HAP-1 (cell line): ENCODE results near the gene AMDHD1.

ENCODE experiments used
- DNase-seq, 2 experiments: peaks; one replicate each; pipeline ENCODE4 v3.0.0-alpha.2; 2016 to 2020; ENCODE audit warnings: low spot score in 2 of 2
- H3K27me3 ChIP-seq: fragments of 250-450 bp; sonication (Bioruptor Pico); 2 replicates; pipeline ENCODE4 v1.5.1; 2020; ENCODE audit warnings: low read depth, mild to moderate bottlenecking, moderate library complexity
- H3K36me3 ChIP-seq: fragments of 250-450 bp; sonication (Bioruptor Pico); replicated peaks from 2 replicates; pipeline ENCODE4 v1.5.1; 2020; ENCODE audit warnings: mild to moderate bottlenecking
- H3K4me1 ChIP-seq: fragments of 250-450 bp; sonication (Bioruptor Pico); 2 replicates; pipeline ENCODE4 v1.5.1; 2020; ENCODE audit warnings: mild to moderate bottlenecking
- H3K4me3 ChIP-seq: fragments of 250-450 bp; sonication (Bioruptor Pico); 2 replicates; pipeline ENCODE4 v1.5.1; 2020; ENCODE audit warnings: mild to moderate bottlenecking, moderate library complexity
- H3K9me3 ChIP-seq: fragments of 250-450 bp; sonication (Bioruptor Pico); 2 replicates; pipeline ENCODE4 v1.5.1; 2020; ENCODE audit warnings: mild to moderate bottlenecking, moderate library complexity
- in situ Hi-C: fragments of 300-500 bp; cut with MboI; formaldehyde crosslinking; loops from 3 replicates; pipeline ENCODE4 v1.14.3; 2020; ENCODE audit warnings: low sequenced_read_pairs, inconsistent platforms, mixed read lengths

The AMDHD1 gene, protein sequence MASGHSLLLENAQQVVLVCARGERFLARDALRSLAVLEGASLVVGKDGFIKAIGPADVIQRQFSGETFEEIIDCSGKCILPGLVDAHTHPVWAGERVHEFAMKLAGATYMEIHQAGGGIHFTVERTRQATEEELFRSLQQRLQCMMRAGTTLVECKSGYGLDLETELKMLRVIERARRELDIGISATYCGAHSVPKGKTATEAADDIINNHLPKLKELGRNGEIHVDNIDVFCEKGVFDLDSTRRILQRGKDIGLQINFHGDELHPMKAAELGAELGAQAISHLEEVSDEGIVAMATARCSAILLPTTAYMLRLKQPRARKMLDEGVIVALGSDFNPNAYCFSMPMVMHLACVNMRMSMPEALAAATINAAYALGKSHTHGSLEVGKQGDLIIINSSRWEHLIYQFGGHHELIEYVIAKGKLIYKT

DNA sequence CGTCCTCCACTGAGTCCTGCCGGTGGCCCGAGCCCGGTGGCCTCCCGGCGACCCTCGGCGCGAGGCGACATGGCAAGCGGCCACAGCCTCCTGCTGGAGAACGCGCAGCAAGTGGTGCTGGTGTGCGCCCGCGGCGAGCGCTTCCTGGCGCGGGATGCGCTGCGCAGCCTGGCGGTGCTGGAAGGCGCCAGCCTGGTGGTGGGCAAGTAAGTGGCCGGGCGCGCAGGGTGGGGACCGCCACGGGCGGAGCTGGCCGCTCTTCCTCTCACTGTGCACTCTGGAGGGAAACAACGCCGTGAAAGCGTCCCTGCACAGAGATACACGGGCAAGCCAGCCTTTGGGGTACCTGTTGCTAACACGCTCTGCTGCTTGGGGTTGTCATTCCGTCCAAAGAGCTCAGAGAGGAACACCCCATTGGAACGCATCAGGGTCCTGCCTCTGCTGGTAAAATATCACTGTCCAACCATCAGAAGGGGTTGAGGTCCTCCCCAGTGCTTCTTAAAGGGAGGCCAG, at the start of gene AMDHD1:
Gene AMDHD1 (plus strand): TSS at position 2 of the 513 bp plus-strand sequence. CDS start 68 bp downstream, at position 70.
- peak; percentile 28 to 67 for DNase-seq
- Histone ChIP-seq H3K4me3 (peak within 1 kb of the TSS; percentile 58), H3K4me1 (peaks cover 8% of the 10 kb centered on the region; the same call in 1 of the 2 replicates), H3K9me3 (no peaks in the 10 kb centered on the region), H3K27me3 (peaks cover 24% of the 10 kb centered on the region), H3K36me3 (no peaks in the 10 kb centered on the region)
- in situ Hi-C loops, result no loop called here

DNA sequence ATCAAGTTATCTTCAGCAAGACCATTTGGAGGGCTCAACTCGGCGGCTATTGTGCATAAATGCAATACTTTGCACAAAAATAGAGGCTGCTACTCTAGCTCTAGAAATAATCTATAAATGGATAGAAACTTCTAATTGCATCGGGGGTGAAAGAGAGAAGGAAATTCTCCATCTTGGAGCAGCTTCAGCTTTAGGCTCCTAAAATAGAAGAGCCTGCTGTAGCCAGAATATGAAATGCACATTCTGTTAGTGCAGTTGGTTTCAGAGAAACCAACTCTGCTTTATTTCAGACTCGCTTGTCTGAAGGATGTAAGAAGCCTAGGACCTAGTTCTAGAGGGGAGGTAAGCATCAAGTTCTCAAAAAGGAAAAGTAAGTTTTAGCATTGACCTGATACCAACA, 46.3 kb upstream of the AMDHD1 start:
- no peaks in the 10 kb centered on the region for H3K36me3 ChIP-seq
- DNase-seq, result no peak
- in situ Hi-C loops, result no loop called here
- 0 out of 2 replicates have a peak, but pooled peaks cover 4% of the 10 kb centered on the region for H3K9me3 ChIP-seq
- peaks cover 4% of the 10 kb centered on the region for H3K27me3 ChIP-seq
- no peaks in the 10 kb centered on the region for H3K4me1 ChIP-seq
- H3K4me3 ChIP-seq, result no peak overlapping the region

DNA sequence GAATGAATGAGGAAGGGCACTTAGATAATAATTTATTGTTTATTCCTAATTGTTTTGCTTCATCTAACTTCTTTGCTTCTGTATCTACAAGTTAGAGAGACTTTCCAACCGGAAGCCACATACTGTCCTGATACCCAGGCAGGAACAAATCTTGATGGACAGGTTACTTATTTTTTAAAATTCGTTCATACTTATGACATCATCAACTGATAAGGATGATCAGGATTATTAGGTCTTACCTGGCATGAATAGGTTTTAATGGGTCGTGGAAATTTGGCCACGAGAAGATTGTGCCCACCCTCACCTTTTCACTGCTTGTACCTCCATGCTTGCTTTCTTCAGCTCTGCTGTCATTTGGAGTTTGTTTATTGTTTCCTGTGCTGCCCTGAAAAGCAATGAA, 45.0 kb upstream of the AMDHD1 start:
- 0 out of 2 replicates have a peak, but pooled peaks cover 4% of the 10 kb centered on the region for H3K9me3 ChIP-seq
- no peaks in the 10 kb centered on the region for H3K4me1 ChIP-seq
- H3K36me3 ChIP-seq, result no peaks in the 10 kb centered on the region
- no peak for DNase-seq
- no peak overlapping the region for H3K4me3 ChIP-seq
- in situ Hi-C loops, result no loop called here
- peaks cover 7% of the 10 kb centered on the region for H3K27me3 ChIP-seq

DNA sequence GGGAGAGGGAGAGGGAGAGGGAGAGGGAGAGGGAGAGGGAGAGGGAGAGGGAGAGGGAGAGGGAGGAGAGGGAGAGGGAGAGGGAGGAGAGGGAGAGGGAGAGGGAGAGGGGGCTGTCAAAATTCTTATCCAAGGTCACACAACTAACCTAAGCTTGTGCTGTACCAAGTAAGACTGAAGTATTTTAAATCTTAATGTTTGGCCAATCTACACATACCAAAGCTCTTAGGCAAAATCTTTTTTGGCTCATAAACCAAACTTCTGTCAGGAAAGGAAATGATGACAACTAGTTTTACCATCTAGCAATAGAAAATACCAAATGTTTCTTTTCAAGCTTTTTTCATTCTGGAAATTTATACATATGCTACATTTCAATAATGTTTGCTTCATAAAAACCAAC, 34.6 kb upstream of the AMDHD1 start:
- no peak overlapping the region for H3K4me3 ChIP-seq
- H3K4me1 ChIP-seq, result no peaks in the 10 kb centered on the region
- in situ Hi-C loops, result no loop called here
- peaks cover 7% of the 10 kb centered on the region for H3K27me3 ChIP-seq
- DNase-seq, result no peak
- H3K36me3 ChIP-seq, result no peaks in the 10 kb centered on the region
- no peaks in the 10 kb centered on the region for H3K9me3 ChIP-seq

DNA sequence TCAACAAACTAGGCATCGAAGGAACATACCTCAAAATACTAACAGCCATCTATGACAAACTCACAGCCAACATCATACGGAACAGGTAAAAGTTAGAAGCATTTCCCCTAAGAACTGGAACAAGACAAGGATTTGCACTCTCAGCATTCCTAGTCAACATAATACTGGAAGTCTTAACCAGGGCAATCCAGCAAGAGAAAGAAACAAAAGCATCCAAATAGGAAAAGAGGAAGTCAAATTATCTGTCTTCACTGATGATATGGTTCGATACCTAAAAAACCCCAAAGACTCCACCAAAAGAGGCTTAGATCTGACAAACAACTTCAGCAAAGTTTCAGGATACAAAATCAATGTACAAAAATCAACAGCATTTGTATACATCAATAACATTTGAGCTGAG, 33.3 kb upstream of the AMDHD1 start:
- H3K9me3 ChIP-seq, result no peaks in the 10 kb centered on the region
- peaks cover 17% of the 10 kb centered on the region for H3K27me3 ChIP-seq
- no peak for DNase-seq
- H3K4me1 ChIP-seq, result no peaks in the 10 kb centered on the region
- no peak overlapping the region for H3K4me3 ChIP-seq
- no peaks in the 10 kb centered on the region for H3K36me3 ChIP-seq
- in situ Hi-C loops, result no loop called here

DNA sequence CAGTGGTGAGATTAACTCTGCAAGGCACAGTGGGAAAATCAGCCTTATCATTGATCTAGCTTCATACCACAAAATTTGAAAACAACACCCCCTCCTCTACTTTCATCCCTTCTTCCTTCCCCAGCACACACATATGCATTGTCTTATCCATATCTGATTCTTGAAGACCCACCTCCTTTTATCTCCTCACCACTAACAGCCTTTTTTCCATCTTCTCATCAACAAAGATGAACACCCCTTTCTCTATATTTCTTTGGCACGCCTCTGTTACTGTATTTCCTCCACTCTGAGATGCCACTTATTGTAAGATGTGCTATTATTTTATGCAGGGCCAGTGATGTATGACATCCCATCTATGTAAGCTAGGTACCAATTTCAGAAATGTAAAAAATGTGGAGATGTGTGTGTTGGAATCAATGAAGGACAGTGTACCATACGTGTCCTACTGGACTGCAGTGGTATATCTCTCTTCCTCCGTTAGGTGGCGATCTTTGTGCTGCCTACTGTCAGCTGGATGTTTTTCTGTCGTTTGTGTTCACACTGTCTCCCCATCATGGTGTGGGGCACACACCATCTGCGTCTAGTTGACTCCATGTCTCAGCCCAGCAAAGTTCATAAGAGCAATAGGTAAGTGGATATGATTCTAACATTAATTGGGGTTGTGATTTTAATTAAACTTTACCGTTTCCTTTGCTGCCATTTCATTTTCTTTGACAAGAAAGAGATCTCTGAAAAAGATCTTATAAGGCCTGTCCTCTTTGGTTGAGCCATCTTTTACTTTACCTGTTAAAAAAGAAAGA, 24.7 kb upstream of the AMDHD1 start:
- H3K4me1 ChIP-seq, result no peaks in the 10 kb centered on the region
- H3K9me3 ChIP-seq, result no peaks in the 10 kb centered on the region
- H3K4me3 ChIP-seq, result no peak overlapping the region
- H3K36me3 ChIP-seq, result no peaks in the 10 kb centered on the region
- peak; percentile 54 to 58 for DNase-seq
- in situ Hi-C loops, result loop anchor here (5.0 kb wide), 1 partner anchor 59 kb away; no protein-coding TSS in a partner anchor
- H3K27me3 ChIP-seq, result peaks cover 41% of the 10 kb centered on the region

DNA sequence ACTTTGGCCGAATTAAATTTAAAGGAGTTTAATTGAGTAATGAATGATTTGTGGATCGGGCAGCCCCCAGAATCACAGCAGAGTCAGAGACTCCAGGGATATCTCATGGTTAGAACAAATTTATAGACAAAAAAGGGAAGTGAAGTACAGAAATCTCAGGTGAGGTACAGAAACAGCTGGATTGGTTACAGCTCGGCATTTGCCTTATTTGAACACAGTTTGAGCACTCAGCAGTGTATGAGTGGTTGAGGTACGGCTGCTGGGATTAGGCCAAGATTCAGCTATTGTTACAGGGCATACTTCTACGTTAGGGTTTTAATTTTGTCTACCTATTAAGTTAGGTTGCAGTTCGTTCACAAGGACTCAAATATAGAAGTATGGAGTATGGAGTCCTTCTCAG, 24.0 kb upstream of the AMDHD1 start:
- Histone ChIP-seq H3K36me3 (no peaks in the 10 kb centered on the region), H3K4me3 (no peak overlapping the region), H3K4me1 (no peaks in the 10 kb centered on the region), H3K9me3 (no peaks in the 10 kb centered on the region), H3K27me3 (peaks cover 38% of the 10 kb centered on the region)
- no peak for DNase-seq
- in situ Hi-C loops, result loop anchor here (5.0 kb wide), 1 partner anchor 58 kb away; no protein-coding TSS in a partner anchor

DNA sequence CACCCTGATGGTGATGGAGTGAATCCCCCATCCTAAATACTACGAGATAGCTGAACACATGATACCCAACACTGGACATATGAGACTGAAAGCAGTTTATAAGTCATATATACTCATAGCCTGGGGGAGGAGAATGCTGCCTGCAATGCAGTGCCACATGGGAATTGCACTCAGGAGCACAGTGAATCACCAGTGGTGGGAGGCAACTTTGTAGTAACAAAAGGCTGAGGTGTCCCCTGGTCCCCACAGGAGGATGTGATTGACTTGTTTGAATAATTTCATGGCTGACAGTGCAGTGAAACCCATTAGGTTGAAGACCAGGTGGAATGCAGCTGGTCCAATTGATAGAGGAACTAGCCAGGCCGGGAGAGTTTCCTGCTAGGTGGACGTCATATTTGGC, 20.9 kb upstream of the AMDHD1 start:
- Histone ChIP-seq H3K27me3 (peaks cover 13% of the 10 kb centered on the region), H3K36me3 (no peaks in the 10 kb centered on the region), H3K4me1 (no peaks in the 10 kb centered on the region), H3K4me3 (no peak overlapping the region), H3K9me3 (no peaks in the 10 kb centered on the region)
- DNase-seq, result no peak
- in situ Hi-C loops, result no loop called here

DNA sequence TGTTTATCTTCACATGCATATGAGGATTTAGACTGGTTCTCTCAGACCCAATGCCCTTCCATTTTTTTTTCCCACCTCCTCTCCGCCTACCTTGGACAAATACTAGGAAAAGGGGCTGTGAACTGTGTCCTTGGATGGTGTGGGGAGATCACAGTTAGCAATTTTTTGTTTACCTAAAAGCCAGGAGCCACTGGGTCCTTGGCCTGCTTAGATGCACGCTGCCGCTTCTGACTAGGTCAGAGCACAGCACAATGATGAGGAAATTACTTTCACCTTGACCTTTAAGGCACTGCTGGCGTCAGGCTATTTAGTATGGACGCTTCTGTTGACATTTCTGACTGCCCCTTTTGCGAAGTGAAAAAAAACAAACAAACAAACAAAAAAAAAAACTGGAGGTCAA, 2.6 kb upstream of the AMDHD1 start:
- peaks cover 21% of the 10 kb centered on the region for H3K27me3 ChIP-seq
- no peak for DNase-seq
- H3K4me1 ChIP-seq, result peaks cover 11% of the 10 kb centered on the region; the same call in 1 of the 2 replicates
- in situ Hi-C loops, result no loop called here
- no peaks in the 10 kb centered on the region for H3K9me3 ChIP-seq
- H3K4me3 ChIP-seq, result no peak overlapping the region
- H3K36me3 ChIP-seq, result no peaks in the 10 kb centered on the region

DNA sequence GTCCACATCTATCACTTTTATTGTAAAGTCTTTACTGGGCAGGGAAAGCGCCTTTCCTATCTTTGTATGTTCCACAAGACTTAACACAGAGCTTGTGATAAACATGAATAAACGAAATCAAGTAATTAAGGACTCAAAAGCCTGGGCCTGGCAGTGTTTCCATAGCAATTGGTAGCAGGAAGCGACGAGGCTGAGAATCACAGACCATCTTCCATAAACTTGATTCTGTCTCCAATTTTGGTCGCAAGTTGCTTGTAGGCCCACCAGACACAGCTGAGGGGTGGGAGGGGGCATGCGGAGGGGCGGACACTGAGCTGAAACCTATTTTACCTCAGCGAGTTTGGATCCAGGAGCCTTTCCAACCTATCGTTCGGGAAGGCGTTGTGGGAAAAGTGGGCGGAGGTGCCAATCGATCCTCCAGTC, 1.0 kb upstream of the AMDHD1 start:
- peaks cover 11% of the 10 kb centered on the region; the same call in 1 of the 2 replicates for H3K4me1 ChIP-seq
- peak overlapping the region; percentile 58 for H3K4me3 ChIP-seq
- DNase-seq, result no peak
- H3K9me3 ChIP-seq, result no peaks in the 10 kb centered on the region
- no peaks in the 10 kb centered on the region for H3K36me3 ChIP-seq
- H3K27me3 ChIP-seq, result peaks cover 24% of the 10 kb centered on the region
- in situ Hi-C loops, result no loop called here

DNA sequence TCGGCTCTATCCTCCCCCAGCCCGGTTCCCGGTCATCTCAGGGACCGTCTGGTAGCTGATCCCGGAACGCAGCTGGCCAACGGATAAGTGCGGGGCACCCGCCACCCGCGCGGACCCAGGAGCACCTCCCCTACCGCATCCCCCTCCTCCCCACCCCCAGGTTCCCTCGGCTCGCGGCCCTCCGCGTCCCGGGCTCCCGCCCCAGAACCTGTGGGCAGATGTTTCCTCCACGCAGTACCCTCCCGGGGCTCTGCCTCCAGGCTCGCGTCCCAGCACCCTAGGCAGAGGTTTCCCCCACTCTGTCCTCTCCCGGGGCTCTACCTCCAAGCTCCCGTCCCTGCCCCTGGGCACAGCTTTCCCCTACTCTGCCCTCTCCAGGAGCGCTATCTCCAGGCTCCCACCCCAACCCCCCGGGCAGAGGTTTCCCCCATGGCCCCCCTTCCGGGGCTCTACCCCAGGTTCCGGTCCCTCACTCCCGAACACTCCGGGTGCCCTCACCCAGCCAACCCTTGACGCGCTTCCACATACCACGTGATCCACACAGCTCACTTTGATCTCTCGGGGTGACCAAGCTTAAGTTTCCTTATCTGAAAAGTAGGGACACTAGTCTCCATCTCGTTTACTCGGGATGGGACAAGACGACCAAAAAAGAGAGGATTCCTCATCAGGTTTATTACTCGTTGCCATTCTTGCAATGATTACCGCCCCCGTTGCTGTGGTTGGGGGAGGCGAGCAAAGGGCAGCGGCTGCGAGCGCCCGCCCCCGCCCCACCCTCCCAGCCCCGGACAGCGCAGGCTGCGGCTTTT, 404 bp upstream of the AMDHD1 start, which contains the start of gene CCDC38:
Gene CCDC38 (minus strand): TSS at position 91 of the 806 bp plus-strand sequence. CDS start 6,105 bp downstream, outside the sequence.
- Histone ChIP-seq H3K36me3 (no peaks in the 10 kb centered on the region), H3K4me1 (peaks cover 11% of the 10 kb centered on the region; the same call in 1 of the 2 replicates), H3K9me3 (no peaks in the 10 kb centered on the region), H3K27me3 (peaks cover 24% of the 10 kb centered on the region), H3K4me3 (peak within 1 kb of the TSS; percentile 58)
- DNase-seq, result peak; percentile 56 to 82
- in situ Hi-C loops, result no loop called here

DNA sequence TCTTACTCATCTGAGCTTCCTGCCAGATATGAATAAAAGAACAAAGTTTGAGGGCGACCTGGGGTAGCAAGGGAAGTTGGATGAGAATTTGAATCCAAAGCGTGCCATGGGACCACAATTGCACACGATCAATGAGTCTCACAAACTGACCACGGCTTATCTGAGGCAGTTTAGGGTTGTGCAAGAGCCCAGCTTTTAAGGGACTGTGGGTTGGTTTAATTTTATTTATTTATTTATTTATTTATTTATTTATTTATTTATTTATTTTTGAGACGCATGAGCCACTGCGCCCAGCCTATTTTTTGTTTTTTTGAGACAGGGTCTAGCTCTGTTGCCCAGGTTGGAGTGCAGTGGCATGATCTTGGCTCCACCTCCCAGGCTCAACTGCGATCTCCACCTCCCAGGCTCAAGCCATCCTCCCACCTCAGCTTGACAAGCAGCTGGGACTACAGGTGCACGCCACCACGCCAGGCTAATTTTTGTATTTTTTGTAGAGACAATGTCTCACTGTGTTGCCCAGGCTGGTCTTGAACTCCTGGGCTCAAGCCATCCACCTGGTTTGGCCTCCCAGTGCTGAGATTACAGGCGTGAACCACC, 1.1 kb downstream of the AMDHD1 start:
- Histone ChIP-seq H3K4me1 (peaks cover 6% of the 10 kb centered on the region), H3K9me3 (no peaks in the 10 kb centered on the region), H3K4me3 (no peak overlapping the region), H3K27me3 (peaks cover 24% of the 10 kb centered on the region), H3K36me3 (no peaks in the 10 kb centered on the region)
- in situ Hi-C loops, result no loop called here
- no peak for DNase-seq
